Ascending aorta (tissue), 2 donors: ENCODE measurements around the gene RPL7A. TPM values are rescaled to one million over a fixed set of nuclear protein-coding genes. Genes with fewer than 3 reads are reported as not detected.

Experiments
- DNase-seq, 2 donors: peaks; one replicate each; pipeline ENCODE4 v3.0.0-alpha.2; 2019; ENCODE audit warnings: low spot score in 2 of 2
- H3K27ac ChIP-seq, 2 donors: fragments of 200-600 bp; sonication (generic); one replicate each; pipeline ENCODE4 v1.5.1; 2016 to 2017; ENCODE audit warnings: mild to moderate bottlenecking in 1 of 2
- H3K27me3 ChIP-seq: fragments of 200-600 bp; sonication (generic); one replicate; pipeline ENCODE4 v1.5.1; 2017
- H3K36me3 ChIP-seq, 2 donors: fragments of 200-600 bp; sonication (generic); one replicate each; pipeline ENCODE4 v1.5.1; 2016
- H3K4me1 ChIP-seq, 2 donors: fragments of 200-600 bp; sonication (generic); one replicate each; pipeline ENCODE4 v1.5.1; 2016 to 2017; ENCODE audit warnings: mild to moderate bottlenecking in 1 of 2
- H3K4me3 ChIP-seq, 2 donors: fragments of 200-600 bp; sonication (generic); one replicate each; pipeline ENCODE4 v1.5.1; 2016 to 2017; ENCODE audit warnings: mild to moderate bottlenecking in 1 of 2
- H3K9me3 ChIP-seq, 2 donors: fragments of 200-600 bp; sonication (generic); one replicate each; pipeline ENCODE4 v1.5.1; 2016
- intact Hi-C: fragments of 100-400 bp; cut with DNase I; formaldehyde crosslinking; loops from one replicate; pipeline ENCODE4 v1.15.1; 2023
- total RNA-seq: library from RNA; depleted of rRNA; stranded (reverse); fragments of >200 nt; gene quantifications from one replicate; pipeline ENCODE4 v1.1.0, GENCODE V29; 2016
- TF ChIP-seq, protein P1 (sequence below), 3 experiments: fragments of 200-600 bp in 2 of 3; fragments of 450-650 bp in 1 of 3; sonication (generic) in 2 of 3; IDR thresholded peaks; one replicate each; pipeline ENCODE4 v1.5.1; 2016 to 2019; ENCODE audit warnings: antibody characterized with exemption in 3 of 3, mild to moderate bottlenecking in 1 of 3, moderate library complexity in 1 of 3

Gene RPL7A
- total RNA-seq, 1 donor from 2014 or later: 1,203 TPM

- DNase-seq: no peak
- Histone ChIP-seq H3K27ac (no peak overlapping the region), H3K27me3 (no peaks in the 10 kb centered on the region), H3K36me3 (peaks cover 55 to 67% of the 10 kb centered on the region in 2 donors), H3K9me3 (no peaks in the 10 kb centered on the region), H3K4me3 (peak overlapping the region; percentile 69 to 80), H3K4me1 (peaks cover 6 to 22% of the 10 kb centered on the region in 2 donors)
- intact Hi-C loops: loop anchor here (10.0 kb wide), 1 partner anchor 991 kb away; the partner anchor contains the start of gene SETX
- TF ChIP-seq, protein P1, sequence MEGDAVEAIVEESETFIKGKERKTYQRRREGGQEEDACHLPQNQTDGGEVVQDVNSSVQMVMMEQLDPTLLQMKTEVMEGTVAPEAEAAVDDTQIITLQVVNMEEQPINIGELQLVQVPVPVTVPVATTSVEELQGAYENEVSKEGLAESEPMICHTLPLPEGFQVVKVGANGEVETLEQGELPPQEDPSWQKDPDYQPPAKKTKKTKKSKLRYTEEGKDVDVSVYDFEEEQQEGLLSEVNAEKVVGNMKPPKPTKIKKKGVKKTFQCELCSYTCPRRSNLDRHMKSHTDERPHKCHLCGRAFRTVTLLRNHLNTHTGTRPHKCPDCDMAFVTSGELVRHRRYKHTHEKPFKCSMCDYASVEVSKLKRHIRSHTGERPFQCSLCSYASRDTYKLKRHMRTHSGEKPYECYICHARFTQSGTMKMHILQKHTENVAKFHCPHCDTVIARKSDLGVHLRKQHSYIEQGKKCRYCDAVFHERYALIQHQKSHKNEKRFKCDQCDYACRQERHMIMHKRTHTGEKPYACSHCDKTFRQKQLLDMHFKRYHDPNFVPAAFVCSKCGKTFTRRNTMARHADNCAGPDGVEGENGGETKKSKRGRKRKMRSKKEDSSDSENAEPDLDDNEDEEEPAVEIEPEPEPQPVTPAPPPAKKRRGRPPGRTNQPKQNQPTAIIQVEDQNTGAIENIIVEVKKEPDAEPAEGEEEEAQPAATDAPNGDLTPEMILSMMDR (IDR thresholded peaks at IDR 0.05): no peak
Measured at GRCh38 chr9:133346021-133346785, 1.8 kb upstream of the RPL7A start.

- Histone ChIP-seq H3K36me3 (peaks cover 53 to 67% of the 10 kb centered on the region in 2 donors), H3K4me3 (peak overlapping the region; percentile 69 to 80), H3K9me3 (no peaks in the 10 kb centered on the region), H3K4me1 (peaks cover 6 to 22% of the 10 kb centered on the region in 2 donors), H3K27ac (peak overlapping the region; percentile 86 to 94), H3K27me3 (no peaks in the 10 kb centered on the region)
- intact Hi-C loops: loop anchor here (10.0 kb wide), 1 partner anchor 993 kb away; the partner anchor contains the start of gene SETX
- no peak for DNase-seq
- TF ChIP-seq, protein P1 (IDR thresholded peaks at IDR 0.05): no peak
Measured at GRCh38 chr9:133347515-133347984, 468 bp upstream of the RPL7A start.

DNA sequence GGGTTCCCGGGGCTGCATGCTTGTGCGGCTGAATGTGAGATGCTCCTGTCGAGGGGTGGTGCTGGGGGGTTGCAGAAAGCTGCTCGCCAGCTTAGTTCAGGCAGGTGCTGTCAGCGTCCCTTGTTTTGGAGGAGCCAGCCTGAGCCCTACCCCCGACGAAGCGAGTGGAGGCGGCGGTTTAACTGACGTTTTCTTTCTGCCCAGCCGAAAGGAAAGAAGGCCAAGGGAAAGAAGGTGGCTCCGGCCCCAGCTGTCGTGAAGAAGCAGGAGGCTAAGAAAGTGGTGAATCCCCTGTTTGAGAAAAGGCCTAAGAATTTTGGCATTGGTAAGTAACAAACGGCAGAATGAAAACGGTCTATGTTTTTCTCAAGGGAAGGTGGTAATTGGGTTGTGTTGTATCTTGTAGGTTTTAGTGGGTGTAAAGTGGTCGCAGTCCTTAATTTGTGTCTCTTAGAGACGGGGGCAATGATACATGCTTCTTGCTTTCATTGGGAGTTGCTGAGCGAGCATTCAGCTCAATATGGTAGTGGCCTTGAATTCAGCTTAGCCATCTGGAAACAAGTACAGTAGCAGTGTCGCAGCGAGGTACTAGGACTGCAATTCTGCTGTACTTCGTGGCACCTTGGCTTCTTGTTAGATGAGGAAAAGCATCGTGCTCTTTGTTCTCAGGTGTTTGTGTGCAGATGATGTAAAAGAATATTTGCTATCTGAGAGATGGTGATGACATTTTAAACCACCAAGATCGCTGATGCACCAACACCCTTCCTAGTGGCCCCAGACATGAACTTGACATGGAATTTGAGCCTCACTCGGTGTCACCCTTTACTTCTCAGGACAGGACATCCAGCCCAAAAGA, 928 bp downstream of the RPL7A start:
- H3K4me1 ChIP-seq: peaks cover 6 to 22% of the 10 kb centered on the region in 2 donors

GRCh38 chr9:133349965-133350616, 2.1 kb downstream of the RPL7A start:
- Histone ChIP-seq H3K4me3 (no peak overlapping the region), H3K9me3 (no peaks in the 10 kb centered on the region), H3K27ac (no peak overlapping the region), H3K4me1 (peaks cover 6 to 24% of the 10 kb centered on the region in 2 donors), H3K36me3 (peaks cover 41 to 45% of the 10 kb centered on the region in 2 donors), H3K27me3 (no peaks in the 10 kb centered on the region)
- intact Hi-C loops: loop anchor here (10.0 kb wide), 1 partner anchor 995 kb away; the partner anchor contains the start of gene SETX
- DNase-seq: no peak
- TF ChIP-seq, protein P1 (IDR thresholded peaks at IDR 0.05): no peak

More for the DNA sequence above, 928 bp downstream of the RPL7A start:
- Histone ChIP-seq H3K4me3 (peak overlapping the region; percentile 69 to 80), H3K27ac (peak overlapping the region; percentile 86 to 94), H3K36me3 (peaks cover 49 to 56% of the 10 kb centered on the region in 2 donors), H3K27me3 (no peaks in the 10 kb centered on the region), H3K9me3 (no peaks in the 10 kb centered on the region)
- TF ChIP-seq, protein P1 (IDR thresholded peaks at IDR 0.05): no peak
- intact Hi-C loops: loop anchor here (1.0 to 10.0 kb wide), 5 partner anchors 7 to 994 kb away; partner anchors contain the start of genes CACFD1, SETX, STKLD1 and SURF1
- DNase-seq: no peak

- Histone ChIP-seq H3K4me3 (no peak overlapping the region), H3K4me1 (peaks cover 8 to 28% of the 10 kb centered on the region in 2 donors), H3K9me3 (no peaks in the 10 kb centered on the region), H3K27me3 (no peaks in the 10 kb centered on the region), H3K36me3 (peaks cover 41% of the 10 kb centered on the region in 2 donors), H3K27ac (no peak overlapping the region)
- no peak for DNase-seq
- TF ChIP-seq, protein P1 (IDR thresholded peaks at IDR 0.05): no peak
- intact Hi-C loops: no loop called here
Measured at GRCh38 chr9:133351526-133351907, 3.5 kb downstream of the RPL7A start.
